Karpas-422 (cell line): ENCODE data around the gene GPAM. TPM values are rescaled to one million over a fixed set of nuclear protein-coding genes. Genes with fewer than 3 reads are reported as not detected.
A peak's percentile ranks its signal among the peaks of the same experiment; 100 is the strongest.

ENCODE experiments used
- DNase-seq: peaks from one replicate; pipeline ENCODE4 v3.0.0-alpha.2; 2015
- H2AFZ ChIP-seq: fragments of 200-600 bp; sonication (generic); 2 replicates; pipeline ENCODE4 v1.6.1; 2014; ENCODE audit warnings: antibody characterized with exemption, low read length, mixed read lengths
- H3K27ac ChIP-seq: fragments of 200-600 bp; sonication (generic); 2 replicates; pipeline ENCODE4 v1.5.1; 2014; ENCODE audit warnings: mild to moderate bottlenecking, low read length, moderate library complexity
- H3K27me3 ChIP-seq: fragments of 200-600 bp; sonication (generic); 2 replicates; pipeline ENCODE4 v1.6.1; 2014; ENCODE audit warnings: low read length, mixed read lengths
- H3K36me3 ChIP-seq: fragments of 200-600 bp; sonication (generic); 2 replicates; pipeline ENCODE4 v1.6.1; 2014; ENCODE audit warnings: low read length, mixed read lengths; ENCODE audit not compliant: insufficient read depth
- H3K4me1 ChIP-seq: fragments of 200-600 bp; sonication (generic); 2 replicates; pipeline ENCODE4 v1.6.1; 2014; ENCODE audit warnings: mild to moderate bottlenecking, low read length, mixed read lengths
- H3K4me2 ChIP-seq: fragments of 200-600 bp; sonication (generic); 2 replicates; pipeline ENCODE4 v1.6.1; 2014; ENCODE audit warnings: low read length, low read depth, mild to moderate bottlenecking; ENCODE audit not compliant: poor library complexity, severe bottlenecking
- H3K4me3 ChIP-seq: fragments of 200-600 bp; sonication (generic); 2 replicates; pipeline ENCODE4 v1.5.1; 2014; ENCODE audit warnings: mild to moderate bottlenecking, antibody characterized with exemption, low read length, mixed read lengths
- H3K79me2 ChIP-seq: fragments of 200-600 bp; sonication (generic); 2 replicates; pipeline ENCODE4 v1.6.1; 2014; ENCODE audit warnings: mild to moderate bottlenecking, low read length, mixed read lengths
- H3K9ac ChIP-seq: fragments of 200-600 bp; sonication (generic); 2 replicates; pipeline ENCODE4 v1.6.0; 2014; ENCODE audit warnings: low read length
- H3K9me2 ChIP-seq: fragments of 200-600 bp; sonication (generic), shearing (Covaris generic); replicated peaks from 2 replicates; pipeline ENCODE4 v1.6.0; 2014; ENCODE audit warnings: mild to moderate bottlenecking, low read length, moderate library complexity; ENCODE audit not compliant: insufficient read depth
- H3K9me3 ChIP-seq: fragments of 300-700, 200-600 bp; sonication (generic); 2 replicates; pipeline ENCODE4 v1.6.1; 2014; ENCODE audit warnings: low read length, mixed read lengths
- H4K20me1 ChIP-seq: fragments of 200-600 bp; sonication (generic); 2 replicates; pipeline ENCODE4 v1.6.1; 2014; ENCODE audit warnings: mild to moderate bottlenecking, antibody characterized with exemption, low read length, low read depth; ENCODE audit not compliant: insufficient read depth
- total RNA-seq: library from RNA; depleted of rRNA; stranded (reverse); fragments of >200 nt; shearing (Covaris generic); gene quantifications from 2 replicates; pipeline ENCODE4 v1.2.3, GENCODE V29; 2014; ENCODE audit warnings: low replicate concordance

The GPAM gene
- total RNA-seq, 1 experiment from 2014 or later: 481 TPM

DNA sequence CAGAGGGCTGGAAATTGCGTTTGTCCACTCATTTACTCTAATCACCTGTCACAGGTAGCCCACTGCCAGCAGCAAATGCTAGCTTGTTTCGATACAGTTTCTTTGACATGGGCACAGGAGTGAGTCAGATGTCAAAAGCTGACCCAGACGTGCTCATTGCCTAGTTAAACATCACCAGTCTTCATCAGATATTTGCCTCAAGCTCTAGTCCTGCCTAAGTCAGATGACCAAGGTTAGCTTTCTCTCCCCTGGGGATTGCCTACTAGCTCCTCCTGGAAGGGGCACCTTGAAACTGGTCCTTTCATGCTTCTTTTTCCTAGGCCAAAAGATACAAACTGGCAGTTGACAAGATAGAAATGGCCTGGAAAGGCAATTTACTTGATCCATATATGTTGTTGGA lies 35.2 kb downstream of the GPAM start:
- Histone ChIP-seq H3K4me1 (no peaks in the 10 kb centered on the region), H3K4me2 (no peak overlapping the region), H3K36me3 (peaks cover 92% of the 10 kb centered on the region), H3K79me2 (0 out of 2 replicates have a peak, but pooled peaks cover 11% of the 10 kb centered on the region), H3K9me3 (no peaks in the 10 kb centered on the region), H2AFZ (no peak overlapping the region), H4K20me1 (no peaks in the 10 kb centered on the region), H3K27ac (no peak overlapping the region), H3K9me2 (no peaks in the 10 kb centered on the region), H3K4me3 (no peak overlapping the region), H3K9ac (no peak overlapping the region), H3K27me3 (no peaks in the 10 kb centered on the region)
- no peak for DNase-seq

DNA sequence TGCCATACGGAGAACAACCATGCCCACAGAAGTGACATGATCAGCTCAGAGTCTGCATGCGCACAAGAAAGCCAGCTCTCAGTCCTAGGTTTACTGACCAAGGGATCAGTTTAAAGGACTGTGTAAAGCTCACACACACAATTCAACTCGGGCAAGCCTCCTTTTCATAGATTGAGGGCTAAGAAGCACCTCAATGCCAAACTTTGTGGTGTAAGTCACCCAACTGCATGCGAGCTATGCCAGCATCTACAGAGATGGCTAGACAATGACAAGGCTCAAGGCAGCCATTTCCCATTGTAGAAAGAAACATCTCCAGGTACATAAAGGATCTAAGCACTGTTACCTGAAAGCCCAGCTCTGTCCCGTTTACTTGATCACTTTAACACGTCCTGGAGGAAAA lies 36.8 kb downstream of the GPAM start:
- no peak overlapping the region for H3K9ac ChIP-seq
- no peaks in the 10 kb centered on the region for H4K20me1 ChIP-seq
- H3K4me2 ChIP-seq: no peak overlapping the region
- H3K27ac ChIP-seq: no peak overlapping the region
- H3K4me1 ChIP-seq: no peaks in the 10 kb centered on the region
- no peaks in the 10 kb centered on the region for H3K9me3 ChIP-seq
- 0 out of 2 replicates have a peak, but pooled peaks cover 9% of the 10 kb centered on the region for H3K79me2 ChIP-seq
- H3K27me3 ChIP-seq: no peaks in the 10 kb centered on the region
- no peak overlapping the region for H2AFZ ChIP-seq
- no peak overlapping the region for H3K4me3 ChIP-seq
- no peaks in the 10 kb centered on the region for H3K9me2 ChIP-seq
- H3K36me3 ChIP-seq: peaks cover 85% of the 10 kb centered on the region
- no peak for DNase-seq

DNA sequence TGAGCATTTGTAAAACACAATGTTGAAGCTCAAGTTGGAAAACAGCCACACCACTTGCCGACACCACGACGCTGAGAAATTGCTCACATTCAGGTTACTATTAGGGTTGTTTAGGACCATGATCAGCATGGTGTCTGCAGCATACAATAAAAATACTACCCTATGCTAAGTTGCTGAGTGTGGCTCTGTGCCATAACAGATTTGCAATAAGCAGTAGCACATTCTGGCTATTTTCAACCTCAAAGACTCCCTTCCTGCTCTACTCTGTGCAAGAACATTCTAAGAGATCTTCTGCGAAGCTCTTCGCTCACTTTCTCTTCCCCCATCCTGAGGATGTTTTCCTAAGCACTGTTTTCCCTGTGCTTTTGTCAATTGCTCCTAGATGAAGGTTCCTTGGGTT lies 38.3 kb downstream of the GPAM start:
- Histone ChIP-seq H2AFZ (no peak overlapping the region), H3K27ac (no peak overlapping the region), H3K9me3 (no peaks in the 10 kb centered on the region), H3K79me2 (0 out of 2 replicates have a peak, but pooled peaks cover 5% of the 10 kb centered on the region), H3K36me3 (peaks cover 85% of the 10 kb centered on the region), H3K4me2 (no peak overlapping the region), H3K27me3 (no peaks in the 10 kb centered on the region), H3K4me1 (no peaks in the 10 kb centered on the region), H3K9me2 (no peaks in the 10 kb centered on the region), H4K20me1 (no peaks in the 10 kb centered on the region), H3K4me3 (no peak overlapping the region), H3K9ac (no peak overlapping the region)
- no peak for DNase-seq

DNA sequence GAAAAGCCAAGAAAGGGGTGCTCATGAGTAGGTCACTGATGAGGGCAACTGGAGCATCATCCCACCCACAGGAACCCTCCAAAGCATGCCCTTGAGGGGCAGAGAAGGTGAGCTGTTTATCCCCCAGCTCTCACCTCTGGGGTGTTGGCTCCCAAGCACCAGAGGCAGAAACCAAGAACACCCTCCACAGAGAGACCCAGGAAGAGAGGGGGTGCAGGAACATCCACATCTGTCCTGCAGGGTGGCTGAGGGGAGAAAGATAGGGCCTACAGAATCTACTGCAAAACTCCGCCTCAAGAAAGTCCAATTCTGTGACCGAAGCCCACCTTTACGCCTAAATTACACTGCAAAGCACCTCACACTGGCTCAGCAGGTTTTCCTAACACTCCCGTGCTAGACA lies 40.1 kb downstream of the GPAM start:
- no peak for DNase-seq
- H3K4me1 ChIP-seq: no peaks in the 10 kb centered on the region
- no peaks in the 10 kb centered on the region for H3K9me2 ChIP-seq
- peaks cover 80% of the 10 kb centered on the region for H3K36me3 ChIP-seq
- H3K4me3 ChIP-seq: no peak overlapping the region
- no peak overlapping the region for H3K9ac ChIP-seq
- no peak overlapping the region for H3K27ac ChIP-seq
- peaks cover 6% of the 10 kb centered on the region for H4K20me1 ChIP-seq
- peaks cover 2% of the 10 kb centered on the region; the same call in 1 of the 2 replicates for H3K79me2 ChIP-seq
- no peaks in the 10 kb centered on the region for H3K9me3 ChIP-seq
- H3K27me3 ChIP-seq: no peaks in the 10 kb centered on the region
- H3K4me2 ChIP-seq: no peak overlapping the region
- no peak overlapping the region for H2AFZ ChIP-seq

GRCh38 chr10:112141292-112141691 lies 42.3 kb downstream of the GPAM start:
- no peak overlapping the region for H2AFZ ChIP-seq
- DNase-seq: no peak
- no peaks in the 10 kb centered on the region for H3K27me3 ChIP-seq
- no peak overlapping the region for H3K4me2 ChIP-seq
- peaks cover 8% of the 10 kb centered on the region for H4K20me1 ChIP-seq
- no peaks in the 10 kb centered on the region for H3K4me1 ChIP-seq
- H3K79me2 ChIP-seq: peaks cover 2% of the 10 kb centered on the region; the same call in 1 of the 2 replicates
- H3K9me2 ChIP-seq: no peaks in the 10 kb centered on the region
- H3K9me3 ChIP-seq: no peaks in the 10 kb centered on the region
- no peak overlapping the region for H3K4me3 ChIP-seq
- H3K9ac ChIP-seq: no peak overlapping the region
- peaks cover 77% of the 10 kb centered on the region for H3K36me3 ChIP-seq
- H3K27ac ChIP-seq: no peak overlapping the region

GRCh38 chr10:112140110-112140970 lies 43.2 kb downstream of the GPAM start:
- no peaks in the 10 kb centered on the region for H3K9me2 ChIP-seq
- H3K27ac ChIP-seq: no peak overlapping the region
- DNase-seq: peak; percentile 91
- H4K20me1 ChIP-seq: peaks cover 8% of the 10 kb centered on the region
- peaks cover 2% of the 10 kb centered on the region; the same call in 1 of the 2 replicates for H3K79me2 ChIP-seq
- no peaks in the 10 kb centered on the region for H3K4me1 ChIP-seq
- no peak overlapping the region for H3K4me3 ChIP-seq
- H3K9me3 ChIP-seq: no peaks in the 10 kb centered on the region
- peaks cover 78% of the 10 kb centered on the region for H3K36me3 ChIP-seq
- no peak overlapping the region for H2AFZ ChIP-seq
- H3K4me2 ChIP-seq: no peak overlapping the region
- no peaks in the 10 kb centered on the region for H3K27me3 ChIP-seq
- no peak overlapping the region for H3K9ac ChIP-seq

DNA sequence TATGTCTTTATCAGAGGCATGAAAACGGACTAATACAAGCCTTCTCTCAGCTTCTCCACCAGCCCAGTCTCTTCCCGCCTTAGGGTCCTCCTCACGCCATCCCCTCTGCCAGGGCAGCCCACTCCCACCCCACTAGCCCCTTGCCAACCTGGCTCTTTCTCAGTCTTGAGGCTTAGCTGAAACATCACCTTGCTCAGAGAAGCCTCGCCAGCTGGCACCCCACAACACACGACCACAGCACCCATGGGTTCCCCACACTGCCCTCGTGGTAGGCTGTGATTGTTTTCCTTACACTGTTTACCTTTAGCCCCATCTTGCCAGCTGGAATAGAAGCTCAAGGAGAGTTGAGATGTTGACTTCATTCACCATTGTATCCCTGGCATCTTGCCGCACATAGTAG lies 44.4 kb downstream of the GPAM start:
- Histone ChIP-seq H2AFZ (no peak overlapping the region), H3K9me3 (no peaks in the 10 kb centered on the region), H3K9ac (no peak overlapping the region), H3K27ac (no peak overlapping the region), H3K4me3 (no peak overlapping the region), H3K27me3 (no peaks in the 10 kb centered on the region), H3K36me3 (peaks cover 82% of the 10 kb centered on the region), H3K9me2 (no peaks in the 10 kb centered on the region), H3K4me1 (no peaks in the 10 kb centered on the region), H3K79me2 (peaks cover 2% of the 10 kb centered on the region; the same call in 1 of the 2 replicates), H4K20me1 (peaks cover 8% of the 10 kb centered on the region), H3K4me2 (no peak overlapping the region)
- no peak for DNase-seq

GRCh38 chr10:112137154-112137987 lies 46.2 kb downstream of the GPAM start:
- no peak overlapping the region for H3K4me2 ChIP-seq
- peak; percentile 85 for DNase-seq
- no peaks in the 10 kb centered on the region; the same call in 1 of the 2 replicates for H3K79me2 ChIP-seq
- H3K9me2 ChIP-seq: no peaks in the 10 kb centered on the region
- H3K4me1 ChIP-seq: no peaks in the 10 kb centered on the region
- no peak overlapping the region for H3K9ac ChIP-seq
- H3K36me3 ChIP-seq: peaks cover 85% of the 10 kb centered on the region
- H3K27me3 ChIP-seq: no peaks in the 10 kb centered on the region
- peaks cover 8% of the 10 kb centered on the region for H4K20me1 ChIP-seq
- H2AFZ ChIP-seq: no peak overlapping the region
- H3K9me3 ChIP-seq: no peaks in the 10 kb centered on the region
- no peak overlapping the region for H3K27ac ChIP-seq
- no peak overlapping the region for H3K4me3 ChIP-seq
